Activated naive CD4-positive, alpha-beta T cell (primary cell): ENCODE results near the gene ASXL1.
"Not testable (repeated sequence)": the region's sequence is repeated elsewhere in the genome, so short reads cannot be mapped to it uniquely, and the experiment has no call there.

Experiments
- DNase-seq, 4 experiments: peaks; one replicate each; lab custom pipeline; 2025; lab: John Stamatoyannopoulos, UW

ASXL1 gene

GRCh38 chr20:32465901-32466675 is 108.0 kb downstream of the ASXL1 start:
- not testable (repeated sequence) for DNase-seq

GRCh38 chr20:32466739-32467505 is 108.8 kb downstream of the ASXL1 start:
- DNase-seq: no peak

- DNase-seq: no peak
Observed at GRCh38 chr20:32467506-32468312, 109.6 kb downstream of the ASXL1 start.

- no peak for DNase-seq
Observed at GRCh38 chr20:32468313-32468640, 110.1 kb downstream of the ASXL1 start.

GRCh38 chr20:32468860-32469259 is 110.7 kb downstream of the ASXL1 start:
- DNase-seq: no peak

- no peak for DNase-seq
Observed at GRCh38 chr20:32470025-32470861, 112.1 kb downstream of the ASXL1 start.

- DNase-seq: no peak
Observed at GRCh38 chr20:32470940-32471339, 112.8 kb downstream of the ASXL1 start.

GRCh38 chr20:32472581-32473207 is 114.6 kb downstream of the ASXL1 start:
- DNase-seq: no peak

- no peak for DNase-seq
Observed at GRCh38 chr20:32473231-32474008, 115.3 kb downstream of the ASXL1 start.

GRCh38 chr20:32474009-32474716 is 116.0 kb downstream of the ASXL1 start:
- DNase-seq: no peak

GRCh38 chr20:32474717-32474966 is 116.5 kb downstream of the ASXL1 start:
- DNase-seq: no peak

- DNase-seq: no peak
Observed at GRCh38 chr20:32474967-32475811, 117.1 kb downstream of the ASXL1 start.

GRCh38 chr20:32476684-32477593 is 118.8 kb downstream of the ASXL1 start:
- no peak for DNase-seq

GRCh38 chr20:32477594-32478512 is 119.7 kb downstream of the ASXL1 start:
- DNase-seq: no peak

GRCh38 chr20:32478576-32478975 is 120.4 kb downstream of the ASXL1 start:
- DNase-seq: no peak

GRCh38 chr20:32479012-32479411 is 120.9 kb downstream of the ASXL1 start:
- no peak for DNase-seq

- no peak for DNase-seq
Observed at GRCh38 chr20:32479697-32480171, 121.6 kb downstream of the ASXL1 start.
